Upper lobe of right lung (tissue), 1 donor: ENCODE measurements around the gene LBH. TPM values are rescaled to one million over a fixed set of nuclear protein-coding genes. Genes with fewer than 3 reads are reported as not detected.
"Not testable (repeated sequence)": the region's sequence is repeated elsewhere in the genome, so short reads cannot be mapped to it uniquely, and the experiment has no call there.

Experiments used
- ATAC-seq: fragments of 200-7000 bp; cut with Tn5 transposase; one replicate; pipeline ENCODE4 v1.9.1; 2020; ENCODE audit warnings: mild to moderate bottlenecking, moderate library complexity
- DNase-seq: peaks from one replicate; pipeline ENCODE4 v3.0.0-alpha.2; 2020
- H3K27ac ChIP-seq: fragments of 200-600 bp; one replicate; pipeline ENCODE4 v1.8.0; 2022
- H3K27me3 ChIP-seq: fragments of 200-600 bp; one replicate; pipeline ENCODE4 v1.8.0; 2022; ENCODE audit warnings: mild to moderate bottlenecking
- H3K36me3 ChIP-seq: fragments of 200-600 bp; one replicate; pipeline ENCODE4 v1.8.0; 2022
- H3K4me1 ChIP-seq: fragments of 200-600 bp; one replicate; pipeline ENCODE4 v1.8.0; 2022
- H3K4me3 ChIP-seq: fragments of 200-600 bp; one replicate; pipeline ENCODE4 v1.8.0; 2022; ENCODE audit warnings: mild to moderate bottlenecking
- H3K9me3 ChIP-seq: fragments of 200-600 bp; one replicate; pipeline ENCODE4 v1.8.0; 2022
- intact Hi-C: fragments of 100-400 bp; cut with DNase I; formaldehyde crosslinking; loops from one replicate; pipeline ENCODE4 v1.11.0; 2022
- total RNA-seq: library from RNA; stranded (reverse); fragmentation: NEBNext Ultra II Directional; extraction: Animal tissue kit (Norgen Biotek cat#: 25700); gene quantifications from one replicate; pipeline ENCODE4 v1.2.1, GENCODE V29; 2021
- TF ChIP-seq, protein P1 (sequence below): fragments of 200-600 bp; IDR thresholded peaks from one replicate; pipeline ENCODE4 v1.8.0; 2022; ENCODE audit warnings: antibody characterized with exemption
- donor health status: DM: no; HTN: yes; CAD: no; lungs with severe emphysema.

Gene LBH
- total RNA-seq, 1 donor from 2014 or later, result 272 TPM

DNA sequence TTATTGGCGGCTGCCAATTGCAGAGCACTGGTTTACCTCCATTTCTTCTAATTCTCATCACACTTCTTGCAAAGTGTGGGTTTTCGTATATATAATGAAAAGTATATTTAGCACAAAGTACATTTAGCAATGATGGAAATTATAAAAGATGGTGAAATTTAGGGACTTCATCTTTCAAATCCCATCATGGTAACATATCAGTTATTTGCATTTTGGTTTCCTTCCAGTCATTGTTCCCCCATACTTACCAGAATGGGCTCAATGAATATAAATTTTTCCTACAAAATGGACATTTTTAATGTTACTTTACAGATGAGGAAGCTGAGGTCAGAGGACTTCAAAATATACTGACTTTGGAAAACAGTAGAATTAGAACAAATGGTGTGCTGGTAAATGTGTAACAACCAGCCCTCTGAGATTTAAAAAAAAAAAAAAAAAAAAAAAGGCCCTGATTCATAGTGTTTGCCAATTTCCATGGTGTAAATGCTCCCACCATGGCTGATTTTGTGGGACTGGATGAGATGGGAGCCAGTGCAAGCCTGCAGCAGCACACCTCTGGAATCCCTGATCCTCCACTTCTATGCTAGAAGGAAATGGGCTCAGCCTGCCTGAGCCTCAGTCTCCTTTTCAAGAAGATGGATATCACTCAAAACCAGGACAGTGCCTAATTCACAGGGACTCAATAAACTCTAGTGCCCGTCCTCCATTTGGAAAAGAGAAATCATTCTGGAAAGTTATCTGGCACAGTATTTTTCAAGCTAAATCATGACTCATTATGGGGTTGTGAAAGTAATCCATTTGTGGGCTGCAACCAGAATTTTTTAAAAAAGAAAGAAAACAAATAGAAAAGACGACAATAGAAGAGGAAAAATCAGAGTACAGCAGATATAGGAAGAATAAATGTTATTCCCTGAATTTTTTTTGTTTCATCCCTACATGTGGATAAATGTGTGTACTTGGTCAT is 34.0 kb downstream of the LBH start:
- no peaks in the 10 kb centered on the region for H3K36me3 ChIP-seq
- H3K4me1 ChIP-seq, result peaks cover 36% of the 10 kb centered on the region
- H3K27me3 ChIP-seq, result no peaks in the 10 kb centered on the region
- no peak for DNase-seq
- no peak overlapping the region for H3K4me3 ChIP-seq
- intact Hi-C loops, result no loop called here
- peak overlapping the region; percentile 38 for H3K27ac ChIP-seq
- ATAC-seq, result no peak
- TF ChIP-seq, protein P1, sequence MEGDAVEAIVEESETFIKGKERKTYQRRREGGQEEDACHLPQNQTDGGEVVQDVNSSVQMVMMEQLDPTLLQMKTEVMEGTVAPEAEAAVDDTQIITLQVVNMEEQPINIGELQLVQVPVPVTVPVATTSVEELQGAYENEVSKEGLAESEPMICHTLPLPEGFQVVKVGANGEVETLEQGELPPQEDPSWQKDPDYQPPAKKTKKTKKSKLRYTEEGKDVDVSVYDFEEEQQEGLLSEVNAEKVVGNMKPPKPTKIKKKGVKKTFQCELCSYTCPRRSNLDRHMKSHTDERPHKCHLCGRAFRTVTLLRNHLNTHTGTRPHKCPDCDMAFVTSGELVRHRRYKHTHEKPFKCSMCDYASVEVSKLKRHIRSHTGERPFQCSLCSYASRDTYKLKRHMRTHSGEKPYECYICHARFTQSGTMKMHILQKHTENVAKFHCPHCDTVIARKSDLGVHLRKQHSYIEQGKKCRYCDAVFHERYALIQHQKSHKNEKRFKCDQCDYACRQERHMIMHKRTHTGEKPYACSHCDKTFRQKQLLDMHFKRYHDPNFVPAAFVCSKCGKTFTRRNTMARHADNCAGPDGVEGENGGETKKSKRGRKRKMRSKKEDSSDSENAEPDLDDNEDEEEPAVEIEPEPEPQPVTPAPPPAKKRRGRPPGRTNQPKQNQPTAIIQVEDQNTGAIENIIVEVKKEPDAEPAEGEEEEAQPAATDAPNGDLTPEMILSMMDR, result no peak
- no peaks in the 10 kb centered on the region for H3K9me3 ChIP-seq

DNA sequence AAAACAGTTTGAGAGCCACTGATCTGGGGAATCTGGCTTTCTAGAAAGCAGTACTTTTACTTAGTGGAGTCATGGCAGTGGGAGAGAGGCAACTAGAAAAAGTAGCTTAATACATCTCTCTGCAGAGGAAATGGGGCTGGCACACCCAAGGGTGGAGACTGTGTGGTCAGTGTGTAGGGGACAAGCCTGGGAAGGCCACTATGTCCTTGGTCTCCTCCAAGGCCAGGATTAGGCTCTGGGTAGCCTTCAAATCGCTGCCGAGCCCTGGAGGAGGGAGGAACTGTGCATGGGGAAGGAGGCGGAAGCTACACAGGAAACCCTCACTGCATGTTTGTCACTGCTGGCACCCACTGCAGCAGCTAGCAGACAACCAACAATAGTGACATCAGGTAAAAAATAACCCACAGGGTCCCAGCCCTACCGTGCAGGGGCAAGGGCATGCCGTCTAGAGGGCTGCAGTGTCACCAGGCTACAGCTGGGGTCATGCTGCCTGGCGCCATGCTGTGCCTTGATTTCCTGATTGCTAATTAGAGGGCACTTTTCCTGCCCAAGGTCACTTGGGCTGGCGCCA is 34.8 kb downstream of the LBH start:
- Histone ChIP-seq H3K27ac (peak overlapping the region; percentile 38), H3K36me3 (no peaks in the 10 kb centered on the region), H3K4me3 (no peak overlapping the region), H3K27me3 (no peaks in the 10 kb centered on the region), H3K4me1 (peaks cover 36% of the 10 kb centered on the region), H3K9me3 (no peaks in the 10 kb centered on the region)
- TF ChIP-seq, protein P1, result no peak
- intact Hi-C loops, result no loop called here
- DNase-seq (no peak), ATAC-seq (peak; percentile 77)

DNA sequence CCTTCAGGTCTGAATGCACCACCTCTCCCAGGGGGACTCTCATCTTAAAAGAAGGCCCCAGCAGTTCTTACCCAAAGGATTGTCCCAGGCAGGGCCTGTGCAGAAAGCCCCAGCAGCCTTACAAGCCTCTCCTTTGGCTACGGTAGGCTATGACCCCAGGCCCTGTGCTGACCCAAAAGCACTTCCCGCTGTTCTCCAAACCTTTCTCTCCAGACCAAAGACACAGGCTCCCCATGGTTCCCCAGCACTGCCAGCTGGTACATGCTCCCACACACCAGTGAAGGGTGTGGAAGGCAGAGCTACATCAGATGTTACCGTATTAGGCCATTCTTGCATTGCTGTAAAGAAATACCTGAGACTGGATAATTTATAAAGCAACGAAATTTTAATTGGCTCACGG is 35.4 kb downstream of the LBH start:
- intact Hi-C loops, result no loop called here
- Histone ChIP-seq H3K27ac (peak overlapping the region; percentile 38), H3K36me3 (no peaks in the 10 kb centered on the region), H3K4me3 (no peak overlapping the region), H3K27me3 (no peaks in the 10 kb centered on the region), H3K9me3 (no peaks in the 10 kb centered on the region), H3K4me1 (peaks cover 36% of the 10 kb centered on the region)
- ATAC-seq (no peak), DNase-seq (no peak)
- TF ChIP-seq, protein P1, result no peak

DNA sequence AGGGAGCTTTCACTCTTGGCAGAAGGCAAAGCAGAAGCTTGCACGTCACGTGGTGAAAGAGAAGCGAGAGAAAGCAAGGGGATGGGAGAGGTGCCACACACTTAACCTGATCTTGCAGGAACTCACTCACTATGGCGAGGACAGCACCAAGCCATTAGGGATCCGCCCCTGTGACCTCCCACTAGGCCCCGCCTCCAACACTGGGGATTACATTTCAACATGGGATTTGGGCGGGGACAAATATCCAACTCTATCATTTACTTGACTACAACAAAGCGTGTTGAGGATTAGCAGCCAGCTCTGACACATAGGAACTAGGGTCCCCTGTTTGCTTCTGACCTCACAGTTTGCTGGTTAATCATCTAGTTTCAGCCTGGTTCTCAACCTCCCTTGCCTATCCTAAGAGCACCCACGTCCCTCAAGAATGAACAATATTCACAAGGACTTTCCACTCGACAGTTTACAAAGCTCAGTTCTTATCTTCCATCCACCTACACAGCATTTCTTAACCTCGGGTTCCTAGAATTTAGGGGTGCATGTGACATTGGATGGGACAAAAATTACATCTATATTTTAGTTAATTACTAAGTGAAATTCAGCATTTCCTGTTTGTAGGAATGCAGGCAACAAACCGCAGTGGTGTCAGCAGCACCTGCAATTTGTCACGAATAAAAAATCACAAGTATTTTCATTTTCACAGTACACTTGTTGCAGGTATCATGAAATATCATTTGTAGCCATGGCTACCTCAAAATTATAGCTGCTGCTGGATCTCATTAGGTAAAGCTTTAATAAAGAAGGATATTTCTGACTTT is 36.0 kb downstream of the LBH start:
- Histone ChIP-seq H3K27ac (peak overlapping the region; percentile 17), H3K4me1 (peaks cover 36% of the 10 kb centered on the region), H3K9me3 (no peaks in the 10 kb centered on the region), H3K4me3 (no peak overlapping the region), H3K36me3 (no peaks in the 10 kb centered on the region), H3K27me3 (no peaks in the 10 kb centered on the region)
- DNase-seq (no peak), ATAC-seq (no peak)
- intact Hi-C loops, result no loop called here
- TF ChIP-seq, protein P1, result no peak

DNA sequence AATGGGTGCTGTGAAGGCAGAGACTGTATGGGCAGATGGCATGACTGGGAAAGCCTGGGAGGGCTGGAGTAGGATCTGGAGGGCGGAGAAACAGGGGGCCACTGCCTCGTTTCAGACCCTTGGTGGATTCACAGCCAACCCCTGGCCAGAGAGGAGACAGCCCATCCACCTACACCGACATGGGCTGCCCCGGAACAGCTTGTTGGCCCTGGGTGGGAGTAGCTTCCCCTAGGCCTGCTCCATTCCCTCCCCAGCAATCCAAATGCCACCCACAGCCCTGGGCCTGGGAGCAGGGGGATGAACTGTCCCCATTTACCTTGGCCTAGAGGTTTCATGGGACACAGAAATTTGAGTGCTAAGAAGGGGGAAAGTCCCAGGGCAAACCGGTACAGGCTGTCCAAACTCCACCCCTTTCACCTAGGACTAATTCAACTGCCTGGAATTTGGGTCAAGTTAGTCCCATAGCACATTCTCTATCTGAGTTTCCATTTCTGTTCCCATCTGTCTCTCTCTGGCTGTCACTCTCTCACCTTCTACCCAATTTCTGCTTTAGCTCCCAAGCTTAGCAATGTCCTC is 37.0 kb downstream of the LBH start:
- Histone ChIP-seq H3K9me3 (no peaks in the 10 kb centered on the region), H3K27me3 (no peaks in the 10 kb centered on the region), H3K36me3 (no peaks in the 10 kb centered on the region), H3K4me1 (peaks cover 36% of the 10 kb centered on the region), H3K27ac (no peak overlapping the region), H3K4me3 (no peak overlapping the region)
- DNase-seq (no peak), ATAC-seq (peak; percentile 65)
- intact Hi-C loops, result no loop called here
- TF ChIP-seq, protein P1, result no peak

DNA sequence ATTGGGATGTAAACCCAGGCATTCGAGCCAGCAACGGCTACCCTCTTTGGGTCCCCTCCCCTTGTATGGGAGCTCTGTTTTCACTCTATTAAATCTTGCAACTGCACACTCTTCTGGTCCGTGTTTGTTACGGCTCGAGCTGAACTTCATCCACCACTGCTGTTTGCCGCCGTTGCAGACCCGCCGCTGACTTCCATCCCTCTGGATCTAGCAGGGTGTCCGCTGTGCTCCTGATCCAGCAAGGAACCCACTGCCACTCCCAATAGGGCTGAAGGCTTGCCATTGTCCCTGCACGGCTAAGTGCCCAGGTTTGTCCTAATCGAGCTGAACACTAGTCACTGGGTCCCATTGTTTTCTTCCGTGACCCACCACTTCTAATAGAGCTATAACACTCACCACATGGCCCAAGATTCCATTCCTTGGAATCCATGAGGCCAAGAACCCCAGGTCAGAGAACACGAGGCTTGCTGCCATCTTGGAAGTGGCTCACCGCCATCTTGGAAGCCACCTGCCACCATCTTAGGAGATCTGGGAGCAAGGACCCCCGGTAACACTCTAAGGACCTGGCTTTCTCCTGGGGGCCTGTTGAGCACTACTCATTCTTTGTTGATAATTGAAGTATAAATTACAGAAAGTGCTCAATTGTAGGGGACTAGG is 37.9 kb downstream of the LBH start:
- H3K27me3 ChIP-seq, H3K27ac ChIP-seq, ATAC-seq, H3K4me3 ChIP-seq, DNase-seq, H3K36me3 ChIP-seq, intact Hi-C loops, H3K9me3 ChIP-seq: not testable (repeated sequence)
- peaks cover 36% of the 10 kb centered on the region for H3K4me1 ChIP-seq
